Measurements from ENCODE around the gene UBN1.

Gene UBN1

DNA sequence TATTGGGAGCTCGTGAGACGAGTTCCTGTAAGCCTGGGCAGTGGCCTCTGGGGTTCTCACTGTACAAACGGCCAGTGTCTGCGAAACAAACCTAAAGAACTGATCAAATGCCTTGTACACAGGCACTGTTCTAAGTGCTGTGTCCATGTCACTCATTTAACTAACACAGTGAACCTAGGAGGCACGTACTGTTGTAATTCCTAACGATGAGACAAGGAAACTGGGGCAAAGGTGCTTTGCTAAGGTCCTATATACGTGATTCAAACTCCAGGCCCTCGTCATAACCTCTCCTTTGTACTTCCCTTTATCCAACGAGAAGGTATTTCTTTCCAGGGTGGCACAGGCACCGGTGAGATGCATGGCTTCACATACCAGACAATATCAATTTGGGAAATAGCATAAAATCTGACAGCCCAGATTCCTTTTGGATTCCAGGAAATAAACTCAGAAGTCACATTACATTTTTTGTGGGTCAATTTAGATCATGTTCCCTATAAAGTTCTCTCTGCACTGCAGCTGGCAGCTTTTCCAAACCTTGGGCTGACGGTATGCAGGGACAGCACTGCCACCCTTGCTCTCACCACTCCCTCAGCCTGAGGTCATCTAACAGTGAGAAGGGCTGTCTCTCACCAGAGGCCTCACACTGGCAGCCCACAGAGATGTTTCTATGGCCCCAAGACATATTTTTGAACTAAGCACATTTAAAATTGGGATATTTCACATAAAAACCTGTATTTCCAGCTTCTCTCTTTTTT lies 18.5 kb upstream of the UBN1 start:
- Histone ChIP-seq H3K27ac (ENCODE audit: extremely low read depth, low read depth, low read length) (no peak overlapping the region), H3K9me3 (ENCODE audit: control insufficient read depth, insufficient read depth, low read depth, low read length) (no peaks in the 10 kb centered on the region), H3K36me3 (ENCODE audit: control insufficient read depth in 2 of 2, insufficient read depth in 1 of 2, low read length in 2 of 2) (peaks cover 43 to 89% of the 10 kb centered on the region in 2 experiments; a peak in 2 of 3 replicates), H3K4me3 (ENCODE audit: low read depth, low read length) (no peak overlapping the region), H3K4me1 (ENCODE audit: control insufficient read depth, insufficient read depth, low read length) (no peaks in the 10 kb centered on the region)
- ChIA-PET POLR2A (no interaction called here), CTCF (no interaction called here)
- TF ChIP-seq KLF1 (tag by site-specific recombination; IDR thresholded peaks at IDR 0.05) (no peak), ZNF785 (tag by site-specific recombination; IDR thresholded peaks at IDR 0.05) (no peak), ZNF624 (tag by site-specific recombination; IDR thresholded peaks at IDR 0.05) (no peak), ZNF302 (tag by site-specific recombination; IDR thresholded peaks at IDR 0.05; ENCODE audit: low read depth) (no peak), ZNF621 (tag by site-specific recombination; IDR thresholded peaks at IDR 0.05) (no peak), SETDB1 (IDR thresholded peaks at IDR 0.05; ENCODE audit: insufficient read length, low read length) (no peak), ZNF558 (tag by site-specific recombination; IDR thresholded peaks at IDR 0.05) (no peak), FEZF1 (tag by site-specific recombination; IDR thresholded peaks at IDR 0.05) (no peak), ZNF155 (tag by site-specific recombination; IDR thresholded peaks at IDR 0.05) (no peak), ZNF214 (tag by site-specific recombination; IDR thresholded peaks at IDR 0.05; ENCODE audit: borderline replicate concordance) (no peak), ZNF473 (tag by site-specific recombination; IDR thresholded peaks at IDR 0.05) (no peak), ZBTB20 (tag by site-specific recombination; IDR thresholded peaks at IDR 0.05) (no peak), KLF9 (tag by site-specific recombination; IDR thresholded peaks at IDR 0.05; ENCODE audit: low read depth) (no peak), ZSCAN30 (tag by site-specific recombination; IDR thresholded peaks at IDR 0.05) (no peak), ZNF10 (tag by site-specific recombination; IDR thresholded peaks at IDR 0.05) (no peak), ZFHX2 (tag by site-specific recombination; conservative IDR thresholded peaks at IDR 0.05) (no peak), ZNF768 (tag by site-specific recombination; IDR thresholded peaks at IDR 0.05) (no peak)
- TF ChIP-seq, protein P1, sequence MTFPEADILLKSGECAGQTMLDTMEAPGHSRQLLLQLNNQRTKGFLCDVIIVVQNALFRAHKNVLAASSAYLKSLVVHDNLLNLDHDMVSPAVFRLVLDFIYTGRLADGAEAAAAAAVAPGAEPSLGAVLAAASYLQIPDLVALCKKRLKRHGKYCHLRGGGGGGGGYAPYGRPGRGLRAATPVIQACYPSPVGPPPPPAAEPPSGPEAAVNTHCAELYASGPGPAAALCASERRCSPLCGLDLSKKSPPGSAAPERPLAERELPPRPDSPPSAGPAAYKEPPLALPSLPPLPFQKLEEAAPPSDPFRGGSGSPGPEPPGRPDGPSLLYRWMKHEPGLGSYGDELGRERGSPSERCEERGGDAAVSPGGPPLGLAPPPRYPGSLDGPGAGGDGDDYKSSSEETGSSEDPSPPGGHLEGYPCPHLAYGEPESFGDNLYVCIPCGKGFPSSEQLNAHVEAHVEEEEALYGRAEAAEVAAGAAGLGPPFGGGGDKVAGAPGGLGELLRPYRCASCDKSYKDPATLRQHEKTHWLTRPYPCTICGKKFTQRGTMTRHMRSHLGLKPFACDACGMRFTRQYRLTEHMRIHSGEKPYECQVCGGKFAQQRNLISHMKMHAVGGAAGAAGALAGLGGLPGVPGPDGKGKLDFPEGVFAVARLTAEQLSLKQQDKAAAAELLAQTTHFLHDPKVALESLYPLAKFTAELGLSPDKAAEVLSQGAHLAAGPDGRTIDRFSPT (tag by site-specific recombination; IDR thresholded peaks at IDR 0.05), result no peak
- TF ChIP-seq, protein P2, sequence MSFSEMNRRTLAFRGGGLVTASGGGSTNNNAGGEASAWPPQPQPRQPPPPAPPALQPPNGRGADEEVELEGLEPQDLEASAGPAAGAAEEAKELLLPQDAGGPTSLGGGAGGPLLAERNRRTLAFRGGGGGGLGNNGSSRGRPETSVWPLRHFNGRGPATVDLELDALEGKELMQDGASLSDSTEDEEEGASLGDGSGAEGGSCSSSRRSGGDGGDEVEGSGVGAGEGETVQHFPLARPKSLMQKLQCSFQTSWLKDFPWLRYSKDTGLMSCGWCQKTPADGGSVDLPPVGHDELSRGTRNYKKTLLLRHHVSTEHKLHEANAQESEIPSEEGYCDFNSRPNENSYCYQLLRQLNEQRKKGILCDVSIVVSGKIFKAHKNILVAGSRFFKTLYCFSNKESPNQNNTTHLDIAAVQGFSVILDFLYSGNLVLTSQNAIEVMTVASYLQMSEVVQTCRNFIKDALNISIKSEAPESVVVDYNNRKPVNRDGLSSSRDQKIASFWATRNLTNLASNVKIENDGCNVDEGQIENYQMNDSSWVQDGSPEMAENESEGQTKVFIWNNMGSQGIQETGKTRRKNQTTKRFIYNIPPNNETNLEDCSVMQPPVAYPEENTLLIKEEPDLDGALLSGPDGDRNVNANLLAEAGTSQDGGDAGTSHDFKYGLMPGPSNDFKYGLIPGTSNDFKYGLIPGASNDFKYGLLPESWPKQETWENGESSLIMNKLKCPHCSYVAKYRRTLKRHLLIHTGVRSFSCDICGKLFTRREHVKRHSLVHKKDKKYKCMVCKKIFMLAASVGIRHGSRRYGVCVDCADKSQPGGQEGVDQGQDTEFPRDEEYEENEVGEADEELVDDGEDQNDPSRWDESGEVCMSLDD (tag by site-specific recombination; IDR thresholded peaks at IDR 0.05), result no peak

- CTCF ChIA-PET, result no interaction called here
- POLR2A ChIA-PET, result interaction anchor here (1.2 kb wide), 1 partner anchor 16 kb away, joined by 3 read pairs; no protein-coding TSS in a partner anchor
- no peaks in the 10 kb centered on the region for H3K4me1 ChIP-seq (ENCODE audit: control insufficient read depth, insufficient read depth, low read length)
- H3K4me3 ChIP-seq (ENCODE audit: low read depth, low read length), result no peak overlapping the region
- no peak overlapping the region for H3K27ac ChIP-seq (ENCODE audit: extremely low read depth, low read depth, low read length)
- H3K9me3 ChIP-seq (ENCODE audit: control insufficient read depth, insufficient read depth, low read depth, low read length), result no peaks in the 10 kb centered on the region
- peaks cover 42 to 88% of the 10 kb centered on the region in 2 experiments; a peak in 2 of 3 replicates for H3K36me3 ChIP-seq (ENCODE audit: control insufficient read depth in 2 of 2, insufficient read depth in 1 of 2, low read length in 2 of 2)
- no peak for TF ChIP-seq ZNF501 (tag by site-specific recombination; IDR thresholded peaks at IDR 0.05)
- TF ChIP-seq SCRT2 (tag by site-specific recombination; IDR thresholded peaks at IDR 0.05), result peak; percentile 81
- no peak for TF ChIP-seq ZNF404 (tag by site-specific recombination; IDR thresholded peaks at IDR 0.05)
- TF ChIP-seq ZNF416 (tag by site-specific recombination; IDR thresholded peaks at IDR 0.05), result no peak
- no peak for TF ChIP-seq ZNF394 (tag by site-specific recombination; IDR thresholded peaks at IDR 0.05; ENCODE audit: borderline replicate concordance)
- TF ChIP-seq, protein P3, sequence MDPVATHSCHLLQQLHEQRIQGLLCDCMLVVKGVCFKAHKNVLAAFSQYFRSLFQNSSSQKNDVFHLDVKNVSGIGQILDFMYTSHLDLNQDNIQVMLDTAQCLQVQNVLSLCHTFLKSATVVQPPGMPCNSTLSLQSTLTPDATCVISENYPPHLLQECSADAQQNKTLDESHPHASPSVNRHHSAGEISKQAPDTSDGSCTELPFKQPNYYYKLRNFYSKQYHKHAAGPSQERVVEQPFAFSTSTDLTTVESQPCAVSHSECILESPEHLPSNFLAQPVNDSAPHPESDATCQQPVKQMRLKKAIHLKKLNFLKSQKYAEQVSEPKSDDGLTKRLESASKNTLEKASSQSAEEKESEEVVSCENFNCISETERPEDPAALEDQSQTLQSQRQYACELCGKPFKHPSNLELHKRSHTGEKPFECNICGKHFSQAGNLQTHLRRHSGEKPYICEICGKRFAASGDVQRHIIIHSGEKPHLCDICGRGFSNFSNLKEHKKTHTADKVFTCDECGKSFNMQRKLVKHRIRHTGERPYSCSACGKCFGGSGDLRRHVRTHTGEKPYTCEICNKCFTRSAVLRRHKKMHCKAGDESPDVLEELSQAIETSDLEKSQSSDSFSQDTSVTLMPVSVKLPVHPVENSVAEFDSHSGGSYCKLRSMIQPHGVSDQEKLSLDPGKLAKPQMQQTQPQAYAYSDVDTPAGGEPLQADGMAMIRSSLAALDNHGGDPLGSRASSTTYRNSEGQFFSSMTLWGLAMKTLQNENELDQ (tag by site-specific recombination; IDR thresholded peaks at IDR 0.05; ENCODE audit: low read depth), result no peak
- TF ChIP-seq, protein P1 (tag by site-specific recombination; IDR thresholded peaks at IDR 0.05), result no peak
Observed at GRCh38 chr16:4830408-4830807, 16.9 kb upstream of the UBN1 start.

Data from HEK293 (cell line).